H1 (cell line): ENCODE measurements around the gene SLC6A20. TPM values are rescaled to one million over a fixed set of nuclear protein-coding genes. Genes with fewer than 3 reads are reported as not detected.
A peak's percentile ranks its signal among the peaks of the same experiment; 100 is the strongest.

Source experiments
- CTCF ChIA-PET: fragments of 300-600 bp; sonication (Branson Sonifier 250); formaldehyde crosslinking; loops from one replicate; lab custom pipeline; 2021; ENCODE audit not compliant: partially characterized antibody; lab: Charles Lee
- POLR2A ChIA-PET: fragments of 300-600 bp; sonication (Branson Sonifier 250); formaldehyde crosslinking; loops from one replicate; lab custom pipeline; 2021; ENCODE audit warnings: inconsistent platforms; ENCODE audit not compliant: partially characterized antibody; lab: Charles Lee
- DNase-seq, 2 experiments: peaks; one replicate each; pipeline versions ENCODE4 v3.0.0 to v3.0.0-alpha.2; 2010 to 2022; ENCODE audit warnings: low spot score in 2 of 2, low read depth in 1 of 2, mixed read lengths in 1 of 2
- FAIRE-seq: peaks from 2 replicates; lab custom pipeline; 2011; peaks lifted over from hg19 to GRCh38; lab: Jason Lieb, UNC
- H2AFZ ChIP-seq: 2 replicates; pipeline ENCODE4 v1.8.1; 2012; ENCODE audit warnings: low read length, inconsistent platforms
- H2AK5ac ChIP-seq: 2 replicates; pipeline ENCODE4 v1.6.1; 2013; ENCODE audit warnings: low read depth, low read length
- H2BK120ac ChIP-seq: replicated peaks from 2 replicates; pipeline ENCODE3; 2013; ENCODE audit warnings: low read depth, low read length, inconsistent platforms
- H2BK12ac ChIP-seq: 2 replicates; pipeline ENCODE4 v1.6.1; 2013; ENCODE audit warnings: low read depth, low read length
- H2BK15ac ChIP-seq: 2 replicates; pipeline ENCODE4 v1.6.1; 2013; ENCODE audit warnings: low read length
- H2BK20ac ChIP-seq: 2 replicates; pipeline ENCODE4 v1.6.1; 2013; ENCODE audit warnings: low read length
- H2BK5ac ChIP-seq: 2 replicates; pipeline ENCODE4 v1.6.1; 2013; ENCODE audit warnings: low read depth, low read length
- H3K14ac ChIP-seq: 2 replicates; pipeline ENCODE4 v1.6.1; 2013; ENCODE audit warnings: inconsistent platforms; ENCODE audit not compliant: insufficient read length
- H3K18ac ChIP-seq: 2 replicates; pipeline ENCODE4 v1.6.1; 2013; ENCODE audit warnings: low read length; ENCODE audit errors: extremely low read depth
- H3K23ac ChIP-seq: 2 replicates; pipeline ENCODE4 v1.6.1; 2013; ENCODE audit warnings: inconsistent platforms; ENCODE audit not compliant: insufficient read length
- H3K23me2 ChIP-seq: 2 replicates; pipeline ENCODE4 v1.6.1; 2013; ENCODE audit warnings: low read depth, low read length
- H3K27ac ChIP-seq: 2 replicates; pipeline ENCODE4 v1.6.1; 2011; ENCODE audit warnings: low read depth, low read length, inconsistent platforms
- H3K27me3 ChIP-seq, 4 experiments: replicated peaks in 1 of 4; 1 replicate in 1 of 4; 2 replicates in 3 of 4; pipeline versions ENCODE4 v1.6.1 to v1.8.1; 2011 to 2013; ENCODE audit warnings: low read length in 3 of 4, mild to moderate bottlenecking in 3 of 4, inconsistent platforms in 2 of 4, mixed read lengths in 2 of 4, moderate library complexity in 1 of 4; ENCODE audit not compliant: control insufficient read depth in 3 of 4, insufficient read depth in 3 of 4; ENCODE audit errors: extremely low read depth in 1 of 4
- H3K36me3 ChIP-seq, 4 experiments: 2 replicates each; pipeline versions ENCODE4 v1.6.1 to v1.8.1; 2011 to 2013; ENCODE audit warnings: mild to moderate bottlenecking in 4 of 4, low read length in 3 of 4, moderate library complexity in 2 of 4, control low read depth in 1 of 4, inconsistent platforms in 1 of 4; ENCODE audit not compliant: insufficient read depth in 4 of 4, control insufficient read depth in 2 of 4
- H3K4ac ChIP-seq: replicated peaks from 2 replicates; pipeline ENCODE3; 2013; ENCODE audit warnings: low read length, low read depth, mixed read lengths, inconsistent platforms; ENCODE audit not compliant: insufficient read length
- H3K4me1 ChIP-seq, 4 experiments: replicated peaks in 1 of 4; 1 replicate in 1 of 4; 2 replicates in 3 of 4; pipeline versions ENCODE4 v1.6.1 to v1.8.1; 2011 to 2013; ENCODE audit warnings: low read length in 3 of 4, inconsistent platforms in 2 of 4, mixed read lengths in 1 of 4; ENCODE audit not compliant: insufficient read depth in 4 of 4, control insufficient read depth in 3 of 4
- H3K4me2 ChIP-seq, 2 experiments: 2 replicates each; pipeline versions ENCODE4 v1.6.1 to v1.8.1; 2011 to 2013; ENCODE audit warnings: low read depth in 2 of 2, low read length in 2 of 2, control low read depth in 1 of 2, inconsistent platforms in 1 of 2, mild to moderate bottlenecking in 1 of 2; ENCODE audit not compliant: insufficient read depth in 1 of 2
- H3K4me3 ChIP-seq, 4 experiments: fragments of 200-600, 300-600 bp in 1 of 4; sonication (generic), shearing (Covaris generic), sonication (Bioruptor Twin) in 1 of 4; 2 replicates each; pipeline versions ENCODE4 v1.5.1 to v1.8.1; 2011 to 2016; ENCODE audit warnings: low read length in 4 of 4, low read depth in 3 of 4, control low read depth in 2 of 4, inconsistent platforms in 2 of 4, mild to moderate bottlenecking in 2 of 4, mixed read lengths in 1 of 4, moderate library complexity in 1 of 4; ENCODE audit not compliant: insufficient read depth in 2 of 4; ENCODE audit errors: extremely low read depth in 1 of 4
- H3K56ac ChIP-seq: replicated peaks from 2 replicates; pipeline ENCODE3; 2013; ENCODE audit warnings: low read depth, mild to moderate bottlenecking, mixed read lengths, low read length, inconsistent platforms; ENCODE audit not compliant: insufficient read length
- H3K79me1 ChIP-seq: 2 replicates; pipeline ENCODE4 v1.6.1; 2013; ENCODE audit warnings: low read depth, low read length, control low read depth
- H3K79me2 ChIP-seq, 2 experiments: 2 replicates each; pipeline versions ENCODE4 v1.6.1 to v1.8.1; 2012 to 2013; ENCODE audit warnings: low read length in 2 of 2, mild to moderate bottlenecking in 2 of 2, inconsistent platforms in 1 of 2; ENCODE audit not compliant: insufficient read depth in 2 of 2, control insufficient read depth in 1 of 2
- H3K9ac ChIP-seq, 4 experiments: replicated peaks in 1 of 4; 1 replicate in 1 of 4; 2 replicates in 3 of 4; pipeline versions ENCODE4 v1.6.1 to v1.8.1; 2011 to 2013; ENCODE audit warnings: low read depth in 3 of 4, low read length in 3 of 4, control low read depth in 2 of 4, mild to moderate bottlenecking in 2 of 4, moderate library complexity in 2 of 4, inconsistent platforms in 1 of 4; ENCODE audit errors: extremely low read depth in 1 of 4
- H3K9me3 ChIP-seq, 2 experiments: 2 replicates each; pipeline versions ENCODE4 v1.6.1 to v1.8.1; 2012 to 2013; ENCODE audit warnings: mild to moderate bottlenecking in 2 of 2, moderate library complexity in 2 of 2, control low read depth in 1 of 2, inconsistent platforms in 1 of 2, low read depth in 1 of 2, low read length in 1 of 2, mixed read lengths in 1 of 2; ENCODE audit not compliant: insufficient read depth in 2 of 2
- H4K20me1 ChIP-seq, 2 experiments: replicated peaks in 1 of 2; 2 replicates each; pipeline versions ENCODE3 to v1.8.1; 2011 to 2013; ENCODE audit warnings: inconsistent platforms in 2 of 2, low read length in 2 of 2, mild to moderate bottlenecking in 1 of 2; ENCODE audit not compliant: insufficient read depth in 2 of 2, control insufficient read depth in 1 of 2
- H4K5ac ChIP-seq: 2 replicates; pipeline ENCODE4 v1.6.1; 2013; ENCODE audit warnings: low read length, low read depth, mixed read lengths, inconsistent platforms; ENCODE audit not compliant: insufficient read length
- H4K8ac ChIP-seq: 2 replicates; pipeline ENCODE4 v1.8.0; 2013; ENCODE audit warnings: mild to moderate bottlenecking, moderate library complexity, low read length, inconsistent platforms; ENCODE audit not compliant: insufficient read depth; ENCODE audit errors: extremely low read depth
- H4K91ac ChIP-seq: replicated peaks from 2 replicates; pipeline ENCODE3; 2013; ENCODE audit warnings: low read length, mixed read lengths, inconsistent platforms; ENCODE audit not compliant: insufficient read length
- CBX8 ChIP-seq: fragments of 300-800, 300-1000 bp; sonication (generic); IDR thresholded peaks from 2 replicates; pipeline ENCODE4 v1.7.1; 2016; ENCODE audit warnings: low read depth, low read length, borderline replicate concordance
- CEBPB ChIP-seq: IDR thresholded peaks from 2 replicates; pipeline ENCODE4 v1.6.1; 2012; ENCODE audit warnings: low read depth, low read length
- CHD2 ChIP-seq: IDR thresholded peaks from 2 replicates; pipeline ENCODE4 v1.6.1; 2012; ENCODE audit warnings: low read length, improper control_type of control experiment
- CREB1 ChIP-seq: IDR thresholded peaks from 2 replicates; pipeline ENCODE4 v1.6.1; 2012; ENCODE audit warnings: inconsistent platforms
- EGR1 ChIP-seq: IDR thresholded peaks from 2 replicates; pipeline ENCODE4 v1.6.1; 2011; ENCODE audit warnings: low read depth, low read length, borderline replicate concordance
- GTF2F1 ChIP-seq: IDR thresholded peaks from 2 replicates; pipeline ENCODE4 v1.6.1; 2012; ENCODE audit warnings: low read depth, low read length, improper control_type of control experiment, borderline replicate concordance
- HDAC6 ChIP-seq: IDR thresholded peaks from one replicate; pipeline ENCODE4 v1.7.1; 2012; ENCODE audit warnings: low read depth, mild to moderate bottlenecking, inconsistent platforms, low read length, moderate library complexity
- NRF1 ChIP-seq: IDR thresholded peaks from 2 replicates; pipeline ENCODE4 v1.6.1; 2011; ENCODE audit warnings: mild to moderate bottlenecking, low read depth, low read length, improper control_type of control experiment
- POU5F1 ChIP-seq: IDR thresholded peaks from 2 replicates; pipeline ENCODE4 v1.6.1; 2011; ENCODE audit warnings: low read depth, mild to moderate bottlenecking, low read length, moderate library complexity
- SIX5 ChIP-seq: IDR thresholded peaks from 2 replicates; pipeline ENCODE4 v1.6.1; 2011; ENCODE audit warnings: mild to moderate bottlenecking, low read depth, low read length
- SP1 ChIP-seq: IDR thresholded peaks from 2 replicates; pipeline ENCODE4 v1.6.1; 2011; ENCODE audit warnings: low read depth, low read length
- SP4 ChIP-seq: IDR thresholded peaks from 2 replicates; pipeline ENCODE4 v1.6.1; 2012; ENCODE audit warnings: low read length, inconsistent platforms
- SRF ChIP-seq: IDR thresholded peaks from 2 replicates; pipeline ENCODE4 v1.6.1; 2011; ENCODE audit warnings: mild to moderate bottlenecking, low read depth, low read length, moderate library complexity
- ZNF274 ChIP-seq: IDR thresholded peaks from 2 replicates; pipeline ENCODE4 v1.7.0; 2012; ENCODE audit warnings: low read length, borderline replicate concordance; ENCODE audit errors: extremely low read depth
- WGBS, 2 experiments: shearing (Covaris generic) in 1 of 2; methylation state at CpG; one replicate each; pipeline versions ENCODE4 v1.1.6 to v1.1.7; 2013 to 2015; ENCODE audit warnings: low lambda C conversion rate in 2 of 2, mixed read lengths in 2 of 2, inconsistent platforms in 1 of 2, low coverage in 1 of 2, missing lambda C conversion rate in 1 of 2; ENCODE audit not compliant: insufficient replicate concordance in 2 of 2, insufficient coverage in 1 of 2, insufficient read length in 1 of 2; ENCODE audit errors: extremely low coverage in 1 of 2, missing lambda C conversion rate in 1 of 2; 5-methylcytosine and 5-hydroxymethylcytosine counted together
- polyA plus RNA-seq, 7 experiments: library from polyadenylated mRNA; depleted of rRNA in 3 of 7; stranded (reverse) in 5 of 7; unstranded in 2 of 7; fragments of >200 nt in 5 of 7; fragments of 200-250 nt in 2 of 7; gene quantifications; 1 replicate in 5 of 7; 2 replicates in 1 of 7; 4 replicates in 1 of 7; pipeline versions ENCODE4 v1.2.1 to v1.2.3, GENCODE V29; 2011 to 2013; ENCODE audit warnings: missing spikeins in 2 of 7, mixed read lengths in 2 of 7
- total RNA-seq: library from RNA; stranded (reverse); fragmentation: NEBNext Ultra II Directional; extraction: Animal tissue kit (Norgen Biotek cat#: 25700); gene quantifications from 2 replicates; pipeline ENCODE4 v1.2.1, GENCODE V29; 2021
- TF ChIP-seq, protein P1 (sequence below): IDR thresholded peaks from 2 replicates; pipeline ENCODE4 v1.6.1; 2011; ENCODE audit warnings: low read length, improper control_type of control experiment

The SLC6A20 gene
- total and polyA plus RNA-seq, 2 of the 8 experiments (the other 6 are each of a cell fraction or from before 2014, with no cell fraction given): 0.05 TPM; not detected in 1

DNA sequence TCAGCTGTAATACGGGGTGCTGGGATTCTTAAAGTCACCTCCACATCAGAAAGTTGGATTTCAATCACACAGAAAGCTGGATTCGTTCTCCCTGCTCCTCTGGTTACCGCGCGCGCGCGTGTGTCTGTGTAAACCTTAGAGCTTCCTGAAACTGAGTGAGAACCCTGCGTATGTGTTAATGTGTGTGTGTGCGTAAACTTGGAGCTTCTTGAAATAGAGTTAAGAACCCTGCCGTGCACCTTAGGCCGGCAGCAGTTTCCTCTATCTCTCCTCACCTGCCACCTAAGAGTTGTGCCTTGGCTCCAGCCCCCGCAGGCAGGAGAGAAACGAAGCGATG is 45.1 kb upstream of the SLC6A20 start:
- Histone ChIP-seq H2BK5ac (no peak overlapping the region), H2BK120ac (no peak overlapping the region), H2BK15ac (no peak overlapping the region), H3K4me1 (peaks cover 0 to 3% (median 2%) of the 10 kb centered on the region in 4 experiments; a peak in 3 of 7 replicates), H3K14ac (no peak overlapping the region), H3K79me1 (no peaks in the 10 kb centered on the region), H3K9me3 (no peaks in the 10 kb centered on the region), H2BK12ac (no peak overlapping the region), H4K5ac (no peak overlapping the region), H3K23ac (no peak overlapping the region), H3K9ac (peak overlapping the region in 3 of 4 experiments; percentile 63 to 71 (median 65); a peak in 6 of 7 replicates), H3K23me2 (peaks cover 8% of the 10 kb centered on the region; the same call in 1 of the 2 replicates), H3K79me2 (no peaks in the 10 kb centered on the region), H3K4me2 (peak overlapping the region; percentile 85 to 94), H4K20me1 (no peaks in the 10 kb centered on the region), H3K27me3 (peaks cover 0 to 19% (median 3%) of the 10 kb centered on the region in 4 experiments; a peak in 3 of 7 replicates), H2AFZ (peak overlapping the region; percentile 39; the same call in 1 of the 2 replicates), H3K4me3 (peak overlapping the region; percentile 70 to 85 (median 72)), H2BK20ac (no peak overlapping the region), H3K4ac (no peak overlapping the region), H3K36me3 (no peaks in the 10 kb centered on the region), H3K27ac (peak overlapping the region; percentile 42; the same call in 1 of the 2 replicates), H2AK5ac (no peak overlapping the region), H4K8ac (0 out of 2 replicates have a peak overlapping the region, but pooled peaks have one; percentile 74), H4K91ac (no peak overlapping the region), H3K56ac (no peak overlapping the region), H3K18ac (no peak overlapping the region)
- ChIA-PET POLR2A (interaction anchor here (1.2 kb wide), 1 partner anchor 11 kb away, joined by 6 read pairs; no protein-coding TSS in a partner anchor), CTCF (interaction anchor here (0.5 to 3.8 kb wide), 5 partner anchors 9 to 238 kb away, joined by 3 to 18 read pairs (median 5); no protein-coding TSS in a partner anchor)
- 16% methylated on average over 15 of the region's 15 CpGs; no CpG with 5 or more reads in 1 of the 2 experiments for WGBS, 2 experiments
- FAIRE-seq (no peak), DNase-seq (no peak)
- no peak for TF ChIP-seq SP1
- TF ChIP-seq GTF2F1: no peak
- no peak for TF ChIP-seq CEBPB
- TF ChIP-seq CHD2: no peak
- TF ChIP-seq POU5F1: no peak
- no peak for TF ChIP-seq SP4
- TF ChIP-seq, protein P1, sequence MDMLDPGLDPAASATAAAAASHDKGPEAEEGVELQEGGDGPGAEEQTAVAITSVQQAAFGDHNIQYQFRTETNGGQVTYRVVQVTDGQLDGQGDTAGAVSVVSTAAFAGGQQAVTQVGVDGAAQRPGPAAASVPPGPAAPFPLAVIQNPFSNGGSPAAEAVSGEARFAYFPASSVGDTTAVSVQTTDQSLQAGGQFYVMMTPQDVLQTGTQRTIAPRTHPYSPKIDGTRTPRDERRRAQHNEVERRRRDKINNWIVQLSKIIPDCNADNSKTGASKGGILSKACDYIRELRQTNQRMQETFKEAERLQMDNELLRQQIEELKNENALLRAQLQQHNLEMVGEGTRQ: no peak
- TF ChIP-seq SIX5: no peak
- no peak for TF ChIP-seq NRF1
- no peak for TF ChIP-seq SRF
- no peak for TF ChIP-seq EGR1
- TF ChIP-seq HDAC6: no peak
- TF ChIP-seq ZNF274: no peak
- TF ChIP-seq CREB1: no peak
- TF ChIP-seq CBX8: no peak
